ENCODE measurements around the gene MBIP. TPM values are rescaled to one million over a fixed set of nuclear protein-coding genes. Genes with fewer than 3 reads are reported as not detected.

Gene MBIP
- total RNA-seq, 1 experiment from 2014 or later, result 27.8 TPM

GRCh38 chr14:36302823-36303222 is 17.6 kb downstream of the MBIP start:
- H3K4me3 ChIP-seq (ENCODE audit: low read depth, low read length), result no peak overlapping the region
- ChIA-PET POLR2A (no interaction called here), CTCF (no interaction called here)
- no TSS peak for BruUV-seq (replicated peaks)
- H3K36me3 Mint-ChIP-seq (ENCODE audit: insufficient read depth, unreplicated experiment), result peaks cover 42% of the 10 kb centered on the region
- TF ChIP-seq CTCF (IDR thresholded peaks at IDR 0.05; ENCODE audit: insufficient read depth in 1 of 2, low read depth in 1 of 2, low read length in 1 of 2, severe bottlenecking in 1 of 2, unreplicated experiment in 1 of 2), result no peak
- no peaks in the 10 kb centered on the region for H3K9me3 Mint-ChIP-seq (ENCODE audit: unreplicated experiment)
- no peaks in the 10 kb centered on the region for H3K36me3 ChIP-seq (ENCODE audit: control insufficient read depth, insufficient read depth, low read length)
- H3K4me1 Mint-ChIP-seq (ENCODE audit: low read depth, unreplicated experiment), result peaks cover 15% of the 10 kb centered on the region
- peak overlapping the region; percentile 46 for H3K27ac Mint-ChIP-seq (ENCODE audit: unreplicated experiment)
- H3K4me1 ChIP-seq, result peaks cover 24% of the 10 kb centered on the region
- H3K9me3 ChIP-seq, result no peaks in the 10 kb centered on the region
- DNase-seq, result no peak
- no peaks in the 10 kb centered on the region for H3K27me3 ChIP-seq (replicated peaks; ENCODE audit: control insufficient read depth, insufficient read depth, low read length)
- H3K4me3 Mint-ChIP-seq (ENCODE audit: unreplicated experiment), result no peak overlapping the region
- intact Hi-C loops (cut with micrococcal nuclease; ENCODE audit: unreplicated experiment), result no loop called here
- H3K27me3 Mint-ChIP-seq (ENCODE audit: insufficient read depth, unreplicated experiment), result no peaks in the 10 kb centered on the region

- Mint-ChIP-seq H3K36me3 (ENCODE audit: insufficient read depth, unreplicated experiment) (peaks cover 46% of the 10 kb centered on the region), H3K4me3 (ENCODE audit: unreplicated experiment) (no peak overlapping the region), H3K27ac (ENCODE audit: unreplicated experiment) (no peak overlapping the region), H3K9me3 (ENCODE audit: unreplicated experiment) (no peaks in the 10 kb centered on the region), H3K4me1 (ENCODE audit: low read depth, unreplicated experiment) (peaks cover 22% of the 10 kb centered on the region), H3K27me3 (ENCODE audit: insufficient read depth, unreplicated experiment) (no peaks in the 10 kb centered on the region)
- Histone ChIP-seq H3K4me3 (ENCODE audit: low read depth, low read length) (no peak overlapping the region), H3K4me1 (peaks cover 41% of the 10 kb centered on the region), H3K36me3 (ENCODE audit: control insufficient read depth, insufficient read depth, low read length) (peaks cover 4% of the 10 kb centered on the region), H3K27me3 (replicated peaks; ENCODE audit: control insufficient read depth, insufficient read depth, low read length) (no peaks in the 10 kb centered on the region), H3K9me3 (no peaks in the 10 kb centered on the region)
- TF ChIP-seq CTCF (IDR thresholded peaks at IDR 0.05; ENCODE audit: insufficient read depth in 1 of 2, low read depth in 1 of 2, low read length in 1 of 2, severe bottlenecking in 1 of 2, unreplicated experiment in 1 of 2), result no peak
- ChIA-PET POLR2A (no interaction called here), CTCF (interaction anchor here (0.8 kb wide), 1 partner anchor 231 kb away, joined by 3 read pairs; no protein-coding TSS in a partner anchor)
- DNase-seq, result no peak
- intact Hi-C loops (cut with micrococcal nuclease; ENCODE audit: unreplicated experiment), result no loop called here
- no TSS peak for BruUV-seq (replicated peaks)
Measured at GRCh38 chr14:36301159-36301558, 19.3 kb downstream of the MBIP start.

GRCh38 chr14:36300337-36300736 is 20.1 kb downstream of the MBIP start:
- no peaks in the 10 kb centered on the region for H3K27me3 Mint-ChIP-seq (ENCODE audit: insufficient read depth, unreplicated experiment)
- H3K4me1 ChIP-seq, result peaks cover 49% of the 10 kb centered on the region
- no peak overlapping the region for H3K4me3 Mint-ChIP-seq (ENCODE audit: unreplicated experiment)
- no peak overlapping the region for H3K4me3 ChIP-seq (ENCODE audit: low read depth, low read length)
- H3K36me3 Mint-ChIP-seq (ENCODE audit: insufficient read depth, unreplicated experiment), result peaks cover 46% of the 10 kb centered on the region
- no peaks in the 10 kb centered on the region for H3K27me3 ChIP-seq (replicated peaks; ENCODE audit: control insufficient read depth, insufficient read depth, low read length)
- CTCF ChIA-PET, result no interaction called here
- no peaks in the 10 kb centered on the region for H3K9me3 ChIP-seq
- no TSS peak for BruUV-seq (replicated peaks)
- TF ChIP-seq CTCF (IDR thresholded peaks at IDR 0.05; ENCODE audit: insufficient read depth in 1 of 2, low read depth in 1 of 2, low read length in 1 of 2, severe bottlenecking in 1 of 2, unreplicated experiment in 1 of 2), result no peak
- no peak for DNase-seq
- intact Hi-C loops (cut with micrococcal nuclease; ENCODE audit: unreplicated experiment), result no loop called here
- H3K4me1 Mint-ChIP-seq (ENCODE audit: low read depth, unreplicated experiment), result peaks cover 30% of the 10 kb centered on the region
- H3K9me3 Mint-ChIP-seq (ENCODE audit: unreplicated experiment), result no peaks in the 10 kb centered on the region
- POLR2A ChIA-PET, result no interaction called here
- peaks cover 4% of the 10 kb centered on the region for H3K36me3 ChIP-seq (ENCODE audit: control insufficient read depth, insufficient read depth, low read length)
- no peak overlapping the region for H3K27ac Mint-ChIP-seq (ENCODE audit: unreplicated experiment)

All from Caco-2 (cell line).